GM18951 (cell line): ENCODE results near the gene RPL9.
A peak's percentile ranks its signal among the peaks of the same experiment; 100 is the strongest.
"Not testable (repeated sequence)": the region's sequence is repeated elsewhere in the genome, so short reads cannot be mapped to it uniquely, and the experiment has no call there.

Experiments used
- POLR2A ChIP-seq: IDR thresholded peaks from 4 replicates; pipeline ENCODE4 v1.6.1; 2011; ENCODE audit warnings: mild to moderate bottlenecking; ENCODE audit not compliant: insufficient read length, insufficient read depth; ENCODE audit errors: extremely low read depth
- in situ Hi-C: fragments of 300-500 bp; cut with MboI; formaldehyde crosslinking; loops from one replicate; pipeline ENCODE4 v1.12.0; 2022; ENCODE audit warnings: low sequenced_read_pairs, mixed read lengths, inconsistent platforms; ENCODE audit not compliant: unreplicated experiment

The RPL9 gene

GRCh38 chr4:39458505-39459300, at the start of gene RPL9, which contains the start of gene LIAS:
TSS of gene RPL9 (minus strand) at chr4:39458922. CDS start at chr4:39458439, 483 bp downstream.
TSS of gene LIAS (plus strand) at chr4:39459056. CDS start at chr4:39459118, 62 bp downstream.
- peak; percentile 97 for TF ChIP-seq POLR2A
- in situ Hi-C loops = no loop called here

- TF ChIP-seq POLR2A = no peak
- in situ Hi-C loops = no loop called here
These were observed 46.9 kb upstream of the RPL9 start for GRCh38 chr4:39505581-39505980.

GRCh38 chr4:39504538-39504937, 45.8 kb upstream of the RPL9 start:
- TF ChIP-seq POLR2A = no peak
- in situ Hi-C loops = no loop called here

- in situ Hi-C loops = not testable (repeated sequence)
These were observed 43.9 kb upstream of the RPL9 start for GRCh38 chr4:39502664-39503035.

- in situ Hi-C loops = no loop called here
- TF ChIP-seq POLR2A = no peak
These were observed 43.4 kb upstream of the RPL9 start for GRCh38 chr4:39502019-39502663.

GRCh38 chr4:39498727-39499020, 40.0 kb upstream of the RPL9 start:
- in situ Hi-C loops = no loop called here
- TF ChIP-seq POLR2A = no peak

GRCh38 chr4:39497909-39498726, 39.4 kb upstream of the RPL9 start:
- in situ Hi-C loops = no loop called here
- TF ChIP-seq POLR2A = no peak

- in situ Hi-C loops = no loop called here
- no peak for TF ChIP-seq POLR2A
These were observed 36.9 kb upstream of the RPL9 start for GRCh38 chr4:39495446-39496213.

GRCh38 chr4:39494354-39494753, 35.6 kb upstream of the RPL9 start:
- no peak for TF ChIP-seq POLR2A
- in situ Hi-C loops = no loop called here

GRCh38 chr4:39490322-39490721, 31.6 kb upstream of the RPL9 start:
- TF ChIP-seq POLR2A = no peak
- in situ Hi-C loops = no loop called here

- in situ Hi-C loops = no loop called here
- no peak for TF ChIP-seq POLR2A
These were observed 27.6 kb upstream of the RPL9 start for GRCh38 chr4:39486221-39486804.

- in situ Hi-C loops = no loop called here
These were observed 26.0 kb upstream of the RPL9 start for GRCh38 chr4:39484582-39485272.

More at GRCh38 chr4:39484582-39485272, 26.0 kb upstream of the RPL9 start:
- TF ChIP-seq POLR2A = no peak
